Stimulated activated naive CD8-positive, alpha-beta T cell treated with anti-CD3 and anti-CD28 coated beads, Interleukin-15, Interleukin-2, amounts not matched to agents 100 ng/mL and 50 ng/mL, for 24 hours (primary cell): Measurements from ENCODE around the gene EMID1.
A peak's percentile ranks its signal among the peaks of the same experiment; 100 is the strongest.

Experiments used
- H3K27ac Mint-ChIP-seq: one replicate; pipeline ENCODE4 v1.8.0; 2021; ENCODE audit warnings: mild to moderate bottlenecking, mixed read lengths
- H3K27me3 Mint-ChIP-seq: one replicate; pipeline ENCODE4 v1.8.0; 2021; ENCODE audit warnings: mixed read lengths
- H3K36me3 Mint-ChIP-seq: one replicate; pipeline ENCODE4 v1.8.0; 2021; ENCODE audit warnings: low read depth, mixed read lengths
- H3K4me1 Mint-ChIP-seq: one replicate; pipeline ENCODE4 v1.8.0; 2021; ENCODE audit warnings: low read depth, mixed read lengths
- H3K4me3 Mint-ChIP-seq: one replicate; pipeline ENCODE4 v1.8.0; 2021; ENCODE audit warnings: mild to moderate bottlenecking, mixed read lengths
- H3K9me3 Mint-ChIP-seq: one replicate; pipeline ENCODE4 v1.8.0; 2021; ENCODE audit warnings: mixed read lengths

Gene EMID1

DNA sequence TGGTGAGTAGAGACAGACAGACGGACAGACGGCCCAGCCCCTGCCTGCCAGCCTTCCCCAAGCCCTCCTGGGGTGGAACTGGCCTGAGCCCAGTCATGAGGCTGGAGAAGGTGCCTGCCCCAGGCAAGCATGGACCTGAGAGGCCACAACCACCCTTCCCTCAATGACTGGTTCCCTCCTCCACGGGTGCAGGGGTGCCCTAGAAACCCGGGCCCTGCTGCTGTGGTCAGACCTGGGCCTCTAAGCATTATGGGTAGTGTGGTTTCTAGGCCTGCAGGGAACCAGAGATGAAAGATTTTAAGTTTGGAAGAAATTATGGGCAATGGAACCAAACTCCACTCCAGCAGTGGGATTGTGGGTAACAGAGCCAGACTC, 48.6 kb downstream of the EMID1 start:
- no peak overlapping the region for H3K27ac Mint-ChIP-seq
- H3K4me3 Mint-ChIP-seq, result no peak overlapping the region
- no peaks in the 10 kb centered on the region for H3K4me1 Mint-ChIP-seq
- H3K36me3 Mint-ChIP-seq, result no peaks in the 10 kb centered on the region
- no peaks in the 10 kb centered on the region for H3K9me3 Mint-ChIP-seq
- no peaks in the 10 kb centered on the region for H3K27me3 Mint-ChIP-seq

DNA sequence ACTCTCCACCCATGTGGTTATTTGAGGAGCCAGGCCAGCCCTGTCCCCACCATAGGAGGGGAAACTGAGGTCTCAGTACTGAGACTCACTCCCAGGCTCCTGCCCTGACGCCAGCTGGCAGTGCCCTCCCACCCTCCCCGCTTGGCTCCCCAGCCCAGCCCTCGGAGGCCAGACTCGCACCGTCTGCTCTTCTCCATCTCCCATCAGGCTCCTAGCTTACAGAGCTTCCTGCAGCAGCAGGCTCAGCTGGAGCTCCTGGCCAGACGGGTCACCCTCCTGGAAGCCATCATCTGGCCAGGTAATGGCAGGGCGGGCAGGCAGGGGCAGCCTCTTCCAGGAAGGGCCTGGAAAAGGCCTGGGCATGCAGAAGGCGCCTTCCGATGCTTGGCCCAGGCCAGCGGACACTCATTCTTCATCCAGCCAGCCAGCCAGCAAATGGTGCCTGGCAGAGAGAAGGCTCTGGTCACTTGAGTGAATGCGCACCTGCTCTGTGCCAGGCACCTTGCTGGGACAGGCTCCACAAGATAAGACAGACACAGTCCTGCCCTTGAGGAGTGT, 49.4 kb downstream of the EMID1 start:
- no peak overlapping the region for H3K4me3 Mint-ChIP-seq
- H3K27ac Mint-ChIP-seq, result no peak overlapping the region
- H3K4me1 Mint-ChIP-seq, result no peaks in the 10 kb centered on the region
- no peaks in the 10 kb centered on the region for H3K27me3 Mint-ChIP-seq
- H3K9me3 Mint-ChIP-seq, result no peaks in the 10 kb centered on the region
- no peaks in the 10 kb centered on the region for H3K36me3 Mint-ChIP-seq

DNA sequence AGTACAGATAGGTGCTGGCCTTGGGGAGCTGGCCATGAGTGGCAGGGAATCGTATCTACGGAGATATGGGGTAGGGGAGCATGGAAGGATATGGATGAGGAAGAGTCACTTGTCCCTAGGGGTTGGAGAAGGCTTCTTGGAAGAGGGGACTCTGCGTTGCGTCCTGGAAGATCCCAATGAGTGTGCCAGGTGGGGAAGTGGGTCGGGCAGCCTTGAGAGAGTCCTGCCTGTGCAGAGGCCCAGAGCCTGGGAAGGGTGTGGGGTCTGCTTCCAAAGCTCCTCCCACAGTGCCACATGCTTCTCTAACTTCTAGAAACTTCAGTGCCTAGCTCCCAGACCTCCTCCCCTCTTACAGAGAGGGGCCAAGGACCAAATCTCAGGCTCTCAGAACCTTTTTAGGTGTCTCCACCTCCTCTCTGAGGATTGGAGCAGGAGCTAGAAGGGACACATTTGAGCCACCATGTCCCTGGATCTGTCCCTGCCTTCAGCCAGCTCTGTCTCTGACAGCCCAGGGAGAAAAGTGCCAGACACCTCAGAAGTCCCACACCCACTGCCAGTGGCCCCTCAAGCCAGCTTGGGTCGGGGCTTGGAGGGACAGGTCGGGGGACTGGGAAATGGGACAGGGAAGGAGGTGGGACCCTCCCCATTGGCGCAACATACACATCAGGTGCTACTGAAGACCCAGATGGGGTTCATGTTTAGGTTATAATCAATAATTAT, 51.1 kb downstream of the EMID1 start:
- H3K9me3 Mint-ChIP-seq, result no peaks in the 10 kb centered on the region
- H3K27me3 Mint-ChIP-seq, result no peaks in the 10 kb centered on the region
- no peak overlapping the region for H3K4me3 Mint-ChIP-seq
- no peaks in the 10 kb centered on the region for H3K36me3 Mint-ChIP-seq
- no peaks in the 10 kb centered on the region for H3K4me1 Mint-ChIP-seq
- no peak overlapping the region for H3K27ac Mint-ChIP-seq

DNA sequence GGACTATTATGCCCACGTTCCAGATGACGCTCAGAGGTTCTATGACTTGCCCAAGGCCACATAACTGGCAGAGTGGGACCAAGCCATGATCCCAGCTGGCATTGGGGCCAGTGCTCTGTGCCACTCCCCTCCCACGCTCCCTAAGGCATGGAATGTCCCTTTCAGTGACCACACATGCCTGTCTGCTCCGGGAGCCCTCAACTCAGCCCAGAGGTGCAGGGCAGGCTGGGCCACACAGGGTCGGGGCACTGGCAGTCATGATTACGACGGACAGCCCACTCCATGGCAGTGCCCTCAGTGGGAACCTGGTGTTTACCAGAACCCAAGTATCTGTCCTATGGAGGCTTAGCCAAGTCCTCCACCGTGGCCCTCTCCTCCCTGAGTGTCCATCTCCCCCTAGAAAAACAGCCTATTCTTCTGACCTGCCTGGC, 52.1 kb downstream of the EMID1 start:
- Mint-ChIP-seq H3K27me3 (no peaks in the 10 kb centered on the region), H3K4me1 (no peaks in the 10 kb centered on the region), H3K27ac (no peak overlapping the region), H3K4me3 (no peak overlapping the region), H3K36me3 (peaks cover 3% of the 10 kb centered on the region), H3K9me3 (no peaks in the 10 kb centered on the region)

DNA sequence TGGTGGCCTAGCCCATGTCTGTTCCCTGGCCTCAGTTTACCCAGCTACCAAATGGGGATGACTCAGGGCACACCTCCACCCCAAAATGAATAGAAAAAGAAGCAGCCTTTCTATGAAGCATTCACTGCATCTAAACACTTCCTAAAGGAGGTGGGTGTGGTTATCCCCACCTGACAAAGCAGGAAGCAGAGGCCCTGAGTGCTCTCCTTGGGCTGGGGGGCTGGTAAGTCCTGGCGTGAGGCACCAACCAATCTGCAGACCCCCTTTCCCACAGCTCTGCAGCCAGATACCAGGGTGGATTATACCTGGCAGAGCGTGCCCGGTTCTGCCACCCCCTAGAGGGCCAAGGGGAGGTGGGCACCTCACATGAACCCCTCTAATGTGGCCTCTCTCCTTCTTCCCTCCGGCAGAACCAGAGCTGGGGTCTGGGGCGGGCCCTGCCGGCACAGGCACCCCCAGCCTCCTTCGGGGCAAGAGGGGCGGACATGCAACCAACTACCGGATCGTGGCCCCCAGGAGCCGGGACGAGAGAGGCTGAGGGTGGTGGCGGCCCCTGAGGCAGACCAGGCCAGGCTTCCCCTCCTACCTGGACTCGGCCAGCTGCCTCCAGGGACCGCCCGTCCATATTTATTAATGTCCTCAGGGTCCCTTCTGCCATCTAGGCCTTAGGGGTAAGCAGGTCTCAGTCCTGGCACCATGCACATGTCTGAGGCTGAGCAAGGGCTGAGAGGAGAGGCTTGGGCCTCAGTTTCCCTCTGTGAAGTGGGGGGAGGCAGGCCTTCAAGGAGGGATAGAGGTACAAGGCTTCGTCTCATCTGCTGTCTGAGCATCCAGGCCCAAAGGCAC, 52.9 kb downstream of the EMID1 start:
- H3K4me1 Mint-ChIP-seq, result no peaks in the 10 kb centered on the region
- H3K36me3 Mint-ChIP-seq, result peaks cover 3% of the 10 kb centered on the region
- no peaks in the 10 kb centered on the region for H3K27me3 Mint-ChIP-seq
- no peaks in the 10 kb centered on the region for H3K9me3 Mint-ChIP-seq
- no peak overlapping the region for H3K4me3 Mint-ChIP-seq
- no peak overlapping the region for H3K27ac Mint-ChIP-seq

DNA sequence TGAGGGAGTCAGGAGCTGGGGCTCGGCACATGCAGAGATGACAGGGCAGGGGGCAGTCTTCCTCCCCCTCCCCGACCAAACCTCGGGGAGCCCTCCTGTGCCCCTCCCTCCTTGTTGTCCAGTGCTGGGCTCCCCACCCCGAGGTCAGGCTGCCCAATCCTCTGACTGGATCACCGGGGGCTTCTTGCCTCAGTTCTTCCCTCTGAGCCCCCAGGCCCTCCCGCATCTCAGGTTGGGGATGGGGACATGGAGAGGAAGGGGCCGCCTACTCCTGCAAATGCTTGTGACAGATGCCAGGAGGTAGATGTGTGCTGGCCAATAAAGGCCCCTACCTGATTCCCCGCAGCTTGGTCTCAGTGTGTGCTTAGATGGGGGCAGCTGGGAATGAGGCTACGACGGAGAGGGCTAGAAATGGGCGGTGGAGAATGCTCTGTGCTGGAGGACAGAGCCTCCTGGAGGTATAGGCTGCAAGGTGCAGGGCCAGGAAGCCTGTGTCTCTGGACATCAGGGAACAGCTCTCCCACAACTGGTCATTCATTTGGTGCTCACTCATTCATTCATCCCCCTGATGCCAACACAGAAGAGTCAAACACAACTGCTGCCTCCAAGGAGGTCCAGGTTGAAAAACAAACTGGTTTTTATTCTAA, 53.7 kb downstream of the EMID1 start:
- Mint-ChIP-seq H3K27ac (no peak overlapping the region), H3K9me3 (no peaks in the 10 kb centered on the region), H3K4me3 (no peak overlapping the region), H3K36me3 (peaks cover 3% of the 10 kb centered on the region), H3K4me1 (no peaks in the 10 kb centered on the region), H3K27me3 (no peaks in the 10 kb centered on the region)

DNA sequence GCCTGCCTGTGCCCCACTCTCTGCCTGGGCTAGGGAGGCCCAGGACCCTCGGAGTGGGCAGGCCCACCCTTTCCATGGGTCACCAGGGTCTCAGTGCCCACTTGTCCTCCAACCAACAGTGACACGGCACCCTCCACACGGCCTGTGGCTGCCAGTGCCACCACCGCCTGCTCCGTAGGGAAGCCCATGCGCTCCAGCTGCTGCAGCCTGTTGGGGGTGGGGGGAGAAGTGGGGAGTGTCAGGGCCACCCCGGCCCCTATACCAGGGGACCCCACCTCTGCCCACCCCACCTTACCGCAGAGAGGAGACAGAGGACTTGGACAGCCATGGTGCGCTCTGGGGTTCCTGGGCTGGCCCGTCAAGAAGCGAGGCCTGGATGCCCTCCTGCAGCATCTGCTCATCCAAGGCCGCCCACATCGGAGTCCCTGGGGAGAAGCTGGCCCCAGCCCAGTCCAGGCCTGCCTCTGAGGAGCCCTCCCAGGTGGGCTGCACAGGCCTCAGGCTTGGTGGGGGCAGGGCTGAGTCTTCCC, 54.4 kb downstream of the EMID1 start:
- H3K27me3 Mint-ChIP-seq, result no peaks in the 10 kb centered on the region
- no peaks in the 10 kb centered on the region for H3K4me1 Mint-ChIP-seq
- H3K4me3 Mint-ChIP-seq, result no peak overlapping the region
- peaks cover 3% of the 10 kb centered on the region for H3K36me3 Mint-ChIP-seq
- no peak overlapping the region for H3K27ac Mint-ChIP-seq
- no peaks in the 10 kb centered on the region for H3K9me3 Mint-ChIP-seq

DNA sequence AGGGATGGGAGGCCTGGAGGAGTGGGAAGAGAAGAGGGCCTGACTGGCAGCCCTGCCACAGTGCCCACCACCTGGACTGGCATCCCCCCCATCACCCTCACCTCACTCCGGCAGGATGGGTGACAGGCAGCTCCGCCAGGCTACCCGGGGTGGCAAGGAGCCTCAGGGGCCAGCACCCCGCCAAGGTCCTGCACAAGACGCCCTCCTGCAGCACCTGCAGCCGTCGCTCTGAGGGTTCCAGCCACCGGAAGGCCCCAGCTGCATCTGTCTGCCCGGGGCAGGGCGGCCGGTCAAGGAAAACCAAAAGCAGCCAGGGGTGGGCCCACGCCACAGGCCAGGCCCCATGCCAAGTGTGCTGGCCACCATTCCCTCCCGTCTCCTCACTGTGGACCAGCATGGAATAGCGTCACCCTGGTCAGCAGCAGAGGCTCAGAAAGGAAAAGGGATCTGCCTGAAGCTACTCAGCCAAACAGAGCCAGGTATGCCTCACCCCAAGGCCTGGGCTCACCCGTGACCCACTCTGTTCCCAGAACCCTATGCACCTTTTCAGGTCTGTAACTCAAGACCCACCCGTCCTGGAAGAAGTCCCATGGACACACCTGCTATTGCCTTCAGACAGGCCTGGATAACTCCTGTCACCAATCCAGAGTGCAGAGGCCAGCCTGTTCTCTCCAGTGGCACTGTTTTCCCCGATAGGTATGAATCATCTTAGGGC, 55.1 kb downstream of the EMID1 start:
- H3K27ac Mint-ChIP-seq, result no peak overlapping the region
- H3K4me1 Mint-ChIP-seq, result no peaks in the 10 kb centered on the region
- no peaks in the 10 kb centered on the region for H3K9me3 Mint-ChIP-seq
- H3K27me3 Mint-ChIP-seq, result no peaks in the 10 kb centered on the region
- H3K4me3 Mint-ChIP-seq, result no peak overlapping the region
- peaks cover 4% of the 10 kb centered on the region for H3K36me3 Mint-ChIP-seq

DNA sequence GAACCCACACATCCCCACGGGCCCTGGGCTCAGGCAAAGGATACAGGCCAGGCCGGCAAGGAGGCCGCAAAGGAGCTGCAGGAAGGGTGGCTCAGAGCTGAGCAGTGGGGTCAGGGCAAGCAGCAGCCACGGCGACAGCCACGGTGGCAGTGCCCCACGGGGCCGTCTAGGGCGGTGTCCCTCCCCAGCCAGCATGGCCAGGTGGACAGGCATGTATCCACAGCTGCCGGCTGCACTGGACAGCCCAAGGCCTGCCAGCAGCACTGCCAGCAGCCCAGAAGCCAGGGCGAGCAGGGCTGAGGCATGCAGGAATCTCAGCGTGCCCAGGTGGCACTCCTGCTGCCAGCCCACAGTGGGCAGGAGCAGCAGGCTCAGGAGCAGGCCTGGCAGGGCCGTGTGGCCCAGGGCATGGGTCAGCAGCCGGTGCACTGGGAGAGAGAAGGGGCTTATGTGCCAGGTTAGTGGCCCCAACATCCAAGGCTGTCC, 58.1 kb downstream of the EMID1 start:
- peaks cover 25% of the 10 kb centered on the region for H3K36me3 Mint-ChIP-seq
- H3K4me1 Mint-ChIP-seq, result peaks cover 17% of the 10 kb centered on the region
- peaks cover 3% of the 10 kb centered on the region for H3K27me3 Mint-ChIP-seq
- no peak overlapping the region for H3K4me3 Mint-ChIP-seq
- no peak overlapping the region for H3K27ac Mint-ChIP-seq
- H3K9me3 Mint-ChIP-seq, result no peaks in the 10 kb centered on the region

DNA sequence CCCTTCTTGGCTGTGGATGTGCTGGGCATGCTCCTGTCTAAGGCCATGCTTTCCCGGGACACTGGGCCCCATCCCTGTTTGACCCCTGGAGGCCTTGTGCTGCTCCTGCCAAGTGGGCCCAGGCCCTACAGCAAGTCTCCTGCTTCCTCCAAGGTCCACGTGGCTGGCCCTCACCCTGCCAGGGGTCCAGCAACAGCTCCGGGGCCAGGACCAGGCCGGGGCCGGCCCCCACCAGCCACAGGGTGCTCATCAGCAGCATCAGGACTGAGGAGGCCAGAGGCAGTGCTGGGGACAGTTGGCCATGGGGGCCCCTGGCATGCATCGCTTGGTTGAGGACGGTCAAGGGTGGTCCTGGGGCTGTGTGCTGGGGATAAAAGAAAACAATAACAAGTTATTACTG, 59.6 kb downstream of the EMID1 start:
- Mint-ChIP-seq H3K27me3 (peaks cover 3% of the 10 kb centered on the region), H3K27ac (no peak overlapping the region), H3K9me3 (no peaks in the 10 kb centered on the region), H3K4me1 (peaks cover 25% of the 10 kb centered on the region), H3K36me3 (peaks cover 40% of the 10 kb centered on the region), H3K4me3 (no peak overlapping the region)

DNA sequence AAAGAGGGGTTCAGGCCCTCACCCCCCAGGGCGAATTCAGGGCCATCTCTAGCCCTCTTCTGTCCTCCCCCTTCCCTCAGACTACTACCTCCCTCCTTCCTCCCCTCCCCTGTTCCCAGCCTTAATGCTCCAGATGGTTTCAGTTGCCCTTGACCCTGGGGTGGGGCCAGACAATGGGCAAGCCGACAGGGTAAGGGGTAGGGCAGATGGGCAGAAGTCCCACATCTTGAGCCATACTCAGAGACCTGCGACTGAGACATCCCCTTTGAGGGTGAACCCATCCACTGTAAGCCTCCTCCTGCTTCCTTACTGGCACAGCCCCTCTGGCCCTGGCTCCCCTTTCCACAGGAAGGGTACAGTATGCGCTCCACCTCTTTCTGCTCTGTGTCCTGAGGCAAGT, 60.2 kb downstream of the EMID1 start:
- peaks cover 3% of the 10 kb centered on the region for H3K27me3 Mint-ChIP-seq

DNA sequence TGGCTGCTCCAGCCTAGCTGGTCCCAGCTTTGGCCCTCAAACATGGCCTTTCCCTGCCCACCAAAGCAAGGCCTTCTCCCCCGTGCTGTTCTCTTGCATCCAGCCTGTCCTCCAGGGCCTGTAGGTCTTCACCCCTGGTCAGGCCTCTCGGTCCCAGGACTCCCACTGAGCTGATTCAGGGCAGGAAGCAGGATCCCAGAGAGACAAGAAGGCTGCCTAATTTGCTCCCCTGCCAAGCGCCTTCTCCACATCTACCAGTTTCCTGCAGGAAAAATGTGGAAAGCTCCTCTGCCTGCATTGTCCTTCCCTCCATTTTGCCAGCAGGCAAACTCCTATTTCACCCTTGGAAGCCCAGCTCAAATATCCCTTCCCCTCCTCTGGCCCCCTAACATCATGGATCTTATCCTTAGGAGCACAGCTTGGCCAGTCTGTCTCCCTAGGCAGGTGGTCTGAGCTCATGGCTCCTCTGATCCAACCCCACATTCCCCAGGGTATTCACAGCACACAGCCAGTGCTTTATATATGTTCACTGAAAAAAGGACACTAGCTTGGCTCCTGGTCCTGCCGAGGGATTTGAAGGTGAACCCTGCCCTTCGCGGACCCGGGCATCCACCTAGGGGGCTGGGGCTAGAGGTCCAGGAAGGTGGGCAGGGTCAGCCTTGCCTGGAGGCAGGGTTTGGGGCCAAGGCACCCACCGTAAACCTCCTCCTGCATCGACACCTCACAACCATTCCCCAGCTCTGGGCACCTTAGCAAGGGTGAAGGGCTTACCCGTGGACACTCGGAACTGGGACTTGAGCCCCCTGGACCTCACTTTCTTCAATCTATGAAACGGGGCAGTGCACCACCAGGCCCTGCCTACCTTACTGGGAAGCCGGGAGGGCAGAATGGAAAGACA, 61.1 kb downstream of the EMID1 start:
- peaks cover 40% of the 10 kb centered on the region for H3K4me1 Mint-ChIP-seq
- H3K36me3 Mint-ChIP-seq, result peaks cover 54% of the 10 kb centered on the region
- peaks cover 3% of the 10 kb centered on the region for H3K27me3 Mint-ChIP-seq
- H3K9me3 Mint-ChIP-seq, result no peaks in the 10 kb centered on the region
- H3K27ac Mint-ChIP-seq, result peak overlapping the region; percentile 96
- peak overlapping the region; percentile 97 for H3K4me3 Mint-ChIP-seq

More for the DNA sequence above, 60.2 kb downstream of the EMID1 start:
- Mint-ChIP-seq H3K27ac (peak overlapping the region; percentile 96), H3K36me3 (peaks cover 46% of the 10 kb centered on the region), H3K4me1 (peaks cover 31% of the 10 kb centered on the region), H3K9me3 (no peaks in the 10 kb centered on the region), H3K4me3 (peak overlapping the region; percentile 97)

DNA sequence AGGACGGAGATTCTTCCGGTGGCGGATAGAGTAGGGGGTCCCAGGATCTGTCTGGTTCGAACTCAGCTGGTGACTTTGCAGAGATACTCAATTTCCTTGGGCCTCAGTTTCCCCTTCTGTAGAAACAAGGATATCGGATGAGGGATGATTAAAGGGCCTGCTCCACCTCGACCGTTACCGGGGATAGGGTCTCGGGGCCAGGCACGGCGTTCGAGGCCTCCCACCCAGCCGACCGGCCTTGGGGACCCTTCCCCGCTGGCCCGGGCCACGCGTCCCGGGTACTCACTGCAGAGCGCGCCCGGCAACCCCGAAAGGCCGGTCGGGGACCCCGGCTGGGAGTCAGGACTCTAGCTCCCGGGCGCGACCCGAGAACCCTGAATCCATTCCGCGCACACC, 61.8 kb downstream of the EMID1 start:
- Mint-ChIP-seq H3K27ac (peak overlapping the region; percentile 100), H3K4me3 (peak overlapping the region; percentile 97), H3K4me1 (peaks cover 47% of the 10 kb centered on the region), H3K9me3 (no peaks in the 10 kb centered on the region), H3K36me3 (peaks cover 58% of the 10 kb centered on the region), H3K27me3 (peaks cover 3% of the 10 kb centered on the region)
